ENCODE results near the gene POLDIP2. TPM values are rescaled to one million over a fixed set of nuclear protein-coding genes. Genes with fewer than 3 reads are reported as not detected.

POLDIP2 gene
- total RNA-seq, 1 experiment from 2014 or later: 82.8 TPM

GRCh38 chr17:28344011-28344410 lies 13.3 kb downstream of the POLDIP2 start:
- H4K20me1 ChIP-seq (ENCODE audit: control insufficient read depth, insufficient read depth, insufficient read length): no peaks in the 10 kb centered on the region
- H3K4me2 ChIP-seq (ENCODE audit: insufficient read depth, insufficient read length, low read length): no peak overlapping the region
- no peaks in the 10 kb centered on the region for H3K9me3 ChIP-seq (ENCODE audit: control insufficient read depth, low read depth, low read length)
- no peak overlapping the region for H2BK15ac ChIP-seq (ENCODE audit: low read depth, low read length)
- no peaks in the 10 kb centered on the region for H3K4me1 ChIP-seq (ENCODE audit: insufficient read depth, low read length)
- no CpG with 5 or more reads among the region's 9 CpGs for WGBS (ENCODE audit: extremely low coverage, insufficient read length, low lambda C conversion rate)
- no peak overlapping the region for H3K23ac ChIP-seq (ENCODE audit: insufficient read length, low read depth, low read length)
- no peak overlapping the region for H2BK120ac ChIP-seq (ENCODE audit: low read depth, low read length, poor library complexity, severe bottlenecking)
- H3K27me3 ChIP-seq (ENCODE audit: insufficient read depth, low read length): no peaks in the 10 kb centered on the region
- no peak overlapping the region for H2BK5ac ChIP-seq (ENCODE audit: insufficient read length, low read length)
- H4K8ac ChIP-seq (replicated peaks; ENCODE audit: insufficient read length, low read depth, low read length): no peak overlapping the region
- no peak overlapping the region for H2BK12ac ChIP-seq (ENCODE audit: insufficient read length, low read depth, low read length)
- H4K91ac ChIP-seq (ENCODE audit: insufficient read length, low read depth, low read length): no peak overlapping the region
- no peaks in the 10 kb centered on the region for H3K79me1 ChIP-seq (ENCODE audit: insufficient read depth, low read depth, low read length, poor library complexity, severe bottlenecking)
- peaks cover 22 to 79% (median 69%) of the 10 kb centered on the region in 3 experiments; a peak in 6 of 7 replicates for H3K36me3 Mint-ChIP-seq (ENCODE audit: insufficient read depth in 1 of 3, low read depth in 3 of 3)
- H3K56ac ChIP-seq (ENCODE audit: insufficient read length, low read depth, low read length): no peak overlapping the region
- 0 out of 7 replicates have a peak overlapping the region, but pooled peaks of 1 of the 3 experiments have one; percentile 28 for H3K27ac Mint-ChIP-seq
- no peak overlapping the region for H3K4me3 Mint-ChIP-seq
- no peak for DNase-seq
- H3K9me3 Mint-ChIP-seq: no peaks in the 10 kb centered on the region
- no peak overlapping the region for H2AK5ac ChIP-seq (ENCODE audit: insufficient read length, low read length)
- H3K27me3 Mint-ChIP-seq (ENCODE audit: low read depth): no peaks in the 10 kb centered on the region
- H3K27ac ChIP-seq (ENCODE audit: insufficient read length, low read depth, low read length): no peak overlapping the region
- H2BK20ac ChIP-seq (ENCODE audit: low read depth, low read length, poor library complexity, severe bottlenecking): no peak overlapping the region
- no peak overlapping the region for H2AFZ ChIP-seq (ENCODE audit: low read length)
- no peaks in the 10 kb centered on the region for H3K23me2 ChIP-seq (ENCODE audit: insufficient read length, low read depth, low read length, poor library complexity, severe bottlenecking)
- peaks cover 16 to 17% of the 10 kb centered on the region in 2 experiments for H3K4me1 Mint-ChIP-seq
- no peak overlapping the region for H3K18ac ChIP-seq (ENCODE audit: insufficient read length, low read depth, low read length)
- TF ChIP-seq CTCF (conservative IDR thresholded peaks at IDR 0.05): no peak
- no peak overlapping the region for H3K4ac ChIP-seq (ENCODE audit: low read depth, low read length)
- H3K79me2 ChIP-seq (ENCODE audit: insufficient read depth, low read length): no peaks in the 10 kb centered on the region
- no peak overlapping the region for H3T11ph ChIP-seq (ENCODE audit: low read length)
- H3K14ac ChIP-seq (ENCODE audit: insufficient read depth, low read length): no peak overlapping the region
- H4K5ac ChIP-seq (ENCODE audit: insufficient read length, low read depth, low read length): no peak overlapping the region
- H3K9ac ChIP-seq (ENCODE audit: extremely low read depth, insufficient read length, low read length): no peak overlapping the region
